MM.1S (cell line): ENCODE data around the gene CELSR3.

Experiments
- DNase-seq: peaks from one replicate; pipeline ENCODE4 v3.0.0-alpha.2; 2015
- H2AFZ ChIP-seq: fragments of 300-600 bp; sonication (generic); 2 replicates; pipeline ENCODE4 v1.6.0; 2016; ENCODE audit warnings: antibody characterized with exemption, low read length
- H3F3A ChIP-seq: fragments of 300-600 bp; sonication (generic); 2 replicates; pipeline ENCODE4 v1.6.1; 2016; ENCODE audit warnings: mild to moderate bottlenecking, antibody characterized with exemption, low read length, moderate library complexity, mixed read lengths; ENCODE audit not compliant: insufficient read depth
- H3K27ac ChIP-seq: fragments of 300-600 bp; sonication (generic); 2 replicates; pipeline ENCODE4 v1.5.1; 2016; ENCODE audit warnings: mild to moderate bottlenecking, low read length
- H3K27me3 ChIP-seq: fragments of 300-600 bp; sonication (generic); replicated peaks from 2 replicates; pipeline ENCODE4 v1.6.0; 2016; ENCODE audit warnings: low read length; ENCODE audit not compliant: insufficient read depth
- H3K36me3 ChIP-seq: fragments of 300-600 bp; sonication (generic); replicated peaks from 2 replicates; pipeline ENCODE4 v1.6.1; 2016; ENCODE audit warnings: mild to moderate bottlenecking, low read length, mixed read lengths; ENCODE audit not compliant: insufficient read depth
- H3K4me1 ChIP-seq: fragments of 300-600 bp; sonication (generic); 2 replicates; pipeline ENCODE4 v1.6.1; 2016; ENCODE audit warnings: low read length, mixed read lengths
- H3K4me2 ChIP-seq: fragments of 300-600 bp; sonication (generic); 2 replicates; pipeline ENCODE4 v1.6.0; 2016; ENCODE audit warnings: low read depth, low read length
- H3K4me3 ChIP-seq: fragments of 300-600 bp; sonication (generic); 2 replicates; pipeline ENCODE4 v1.5.1; 2016; ENCODE audit warnings: low read length, mixed read lengths
- H3K79me2 ChIP-seq: fragments of 300-600 bp; sonication (generic); 2 replicates; pipeline ENCODE4 v1.6.1; 2016; ENCODE audit warnings: mixed run types, low read length, mixed read lengths
- H3K9ac ChIP-seq: fragments of 300-600 bp; sonication (generic); 2 replicates; pipeline ENCODE4 v1.6.1; 2016; ENCODE audit warnings: low read length, mixed read lengths
- H3K9me2 ChIP-seq: fragments of 300-600 bp; sonication (generic); replicated peaks from 2 replicates; pipeline ENCODE4 v1.6.1; 2016; ENCODE audit warnings: mild to moderate bottlenecking, low read length, mixed read lengths; ENCODE audit not compliant: insufficient read depth
- H3K9me3 ChIP-seq: fragments of 300-600 bp; sonication (generic); replicated peaks from 2 replicates; pipeline ENCODE4 v1.6.1; 2016; ENCODE audit warnings: mild to moderate bottlenecking, low read length, mixed read lengths; ENCODE audit not compliant: insufficient read depth
- H4K20me1 ChIP-seq: fragments of 300-600 bp; sonication (generic); 2 replicates; pipeline ENCODE4 v1.6.1; 2016; ENCODE audit warnings: mild to moderate bottlenecking, low read length, moderate library complexity, mixed read lengths; ENCODE audit not compliant: insufficient read depth
- CTCF ChIP-seq: fragments of 300-600 bp; sonication (generic); IDR thresholded peaks from 2 replicates; pipeline ENCODE4 v1.5.1; 2016; ENCODE audit warnings: antibody characterized with exemption, low read length, mixed read lengths
- EZH2 ChIP-seq: fragments of 300-600 bp; sonication (generic); optimal IDR thresholded peaks from 2 replicates; pipeline ENCODE3; 2017; ENCODE audit warnings: low read depth, mild to moderate bottlenecking, antibody characterized with exemption, low read length, mixed read lengths
- EZH2phosphoT487 ChIP-seq: fragments of 300-600 bp; sonication (generic); IDR thresholded peaks from 2 replicates; pipeline ENCODE4 v1.6.1; 2018; ENCODE audit warnings: antibody characterized with exemption, low read length

The CELSR3 gene

GRCh38 chr3:48623851-48624547, 38.7 kb downstream of the CELSR3 start:
- H3K27me3 ChIP-seq = no peaks in the 10 kb centered on the region
- H3F3A ChIP-seq = no peaks in the 10 kb centered on the region
- no peak for TF ChIP-seq EZH2phosphoT487
- H3K36me3 ChIP-seq = no peaks in the 10 kb centered on the region
- H3K4me3 ChIP-seq = no peak overlapping the region
- H3K4me2 ChIP-seq = no peak overlapping the region
- no peak overlapping the region for H2AFZ ChIP-seq
- no peak overlapping the region for H3K27ac ChIP-seq
- no peaks in the 10 kb centered on the region for H3K9me2 ChIP-seq
- H3K4me1 ChIP-seq = no peaks in the 10 kb centered on the region
- H3K79me2 ChIP-seq = no peaks in the 10 kb centered on the region
- peak; percentile 37 for DNase-seq
- H4K20me1 ChIP-seq = no peaks in the 10 kb centered on the region
- H3K9ac ChIP-seq = no peak overlapping the region
- H3K9me3 ChIP-seq = no peaks in the 10 kb centered on the region

GRCh38 chr3:48621461-48621869, 41.2 kb downstream of the CELSR3 start, which contains the start of gene TMEM89:
TSS of gene TMEM89 (minus strand) at chr3:48621769. CDS start at chr3:48621756, 13 bp downstream.
- no peaks in the 10 kb centered on the region for H4K20me1 ChIP-seq
- TF ChIP-seq EZH2phosphoT487 (no peak), CTCF (no peak), EZH2 (no peak)
- no peaks in the 10 kb centered on the region for H3K9me3 ChIP-seq
- no peak for DNase-seq
- no peaks in the 10 kb centered on the region for H3K4me1 ChIP-seq
- no peaks in the 10 kb centered on the region for H3K9me2 ChIP-seq
- H3F3A ChIP-seq = no peaks in the 10 kb centered on the region
- no peaks in the 10 kb centered on the region; the same call in 1 of the 2 replicates for H3K27me3 ChIP-seq
- H3K36me3 ChIP-seq = no peaks in the 10 kb centered on the region
- no peak within 1 kb of the TSS for H2AFZ ChIP-seq
- H3K4me3 ChIP-seq = no peak within 1 kb of the TSS
- H3K4me2 ChIP-seq = no peak within 1 kb of the TSS
- no peaks in the 10 kb centered on the region for H3K79me2 ChIP-seq
- H3K9ac ChIP-seq = no peak within 1 kb of the TSS
- H3K27ac ChIP-seq = no peak within 1 kb of the TSS

DNA sequence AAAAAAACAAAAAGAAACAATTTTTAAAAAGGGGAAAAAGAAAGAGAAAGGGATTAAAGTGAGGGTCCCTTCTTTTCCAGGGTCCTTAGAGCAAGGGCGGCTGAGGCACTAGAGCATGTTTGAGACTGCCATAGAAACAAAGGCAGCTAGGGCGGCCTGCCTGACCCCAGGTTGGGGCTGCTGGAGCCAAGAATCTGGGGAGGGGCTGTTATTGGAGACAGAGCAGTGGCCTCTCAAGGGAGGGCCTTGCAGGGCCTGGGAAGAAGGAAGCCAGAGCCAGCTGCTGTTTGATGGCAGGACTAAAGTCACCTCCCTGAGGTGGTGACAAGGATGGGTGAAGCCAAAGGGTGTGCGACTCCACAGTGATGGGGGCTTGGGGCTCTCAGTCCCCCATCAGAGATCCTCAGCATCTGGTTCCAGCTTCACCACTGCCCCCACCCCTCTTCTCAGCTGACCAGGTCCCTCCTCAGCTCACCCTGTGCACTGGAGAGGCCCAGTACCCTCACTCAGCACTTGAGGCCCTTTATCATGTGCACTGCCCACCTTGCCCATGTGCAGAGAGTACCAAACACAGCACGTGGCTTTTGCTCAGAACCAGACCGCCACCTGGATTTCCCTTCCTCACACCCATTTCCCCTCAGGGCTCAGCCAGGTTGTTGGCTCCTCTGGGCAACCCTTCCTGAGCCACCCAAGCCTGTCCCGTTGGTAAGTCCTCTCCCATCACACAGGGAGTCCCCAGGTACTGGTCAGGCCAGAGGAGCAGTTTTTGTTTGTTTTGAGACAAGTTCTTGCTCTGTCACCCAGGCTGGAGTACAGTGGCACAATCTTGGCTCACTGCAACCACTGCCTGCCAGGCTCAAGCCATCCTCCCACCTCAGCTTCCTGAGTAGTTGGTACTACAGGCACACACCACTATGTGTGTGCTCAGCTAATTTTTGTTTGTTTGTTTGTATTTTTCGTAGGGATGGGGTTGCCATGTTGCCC, 42.9 kb downstream of the CELSR3 start:
- H3K27ac ChIP-seq = no peak overlapping the region
- H3K79me2 ChIP-seq = no peaks in the 10 kb centered on the region
- no peak overlapping the region for H3K9ac ChIP-seq
- no peaks in the 10 kb centered on the region for H3K36me3 ChIP-seq
- H3K9me2 ChIP-seq = no peaks in the 10 kb centered on the region
- H3K4me3 ChIP-seq = no peak overlapping the region
- H2AFZ ChIP-seq = no peak overlapping the region
- no peak for DNase-seq
- no peak for TF ChIP-seq EZH2phosphoT487
- TF ChIP-seq CTCF = no peak
- TF ChIP-seq EZH2 = no peak
- no peaks in the 10 kb centered on the region for H3F3A ChIP-seq
- H3K4me1 ChIP-seq = no peaks in the 10 kb centered on the region
- H4K20me1 ChIP-seq = no peaks in the 10 kb centered on the region
- no peak overlapping the region for H3K4me2 ChIP-seq
- H3K9me3 ChIP-seq = no peaks in the 10 kb centered on the region
- no peaks in the 10 kb centered on the region; the same call in 1 of the 2 replicates for H3K27me3 ChIP-seq
